Measurements from ENCODE around the gene NEK7.

The NEK7 gene

GRCh38 chr1:198117267-198117666 lies 39.5 kb upstream of the NEK7 start:
- Histone ChIP-seq H4K20me1 (ENCODE audit: low read depth, low read length) (no peaks in the 10 kb centered on the region), H2AFZ (ENCODE audit: low read depth, low read length, severe bottlenecking) (no peak overlapping the region), H3K79me2 (ENCODE audit: insufficient read depth, low read length) (no peaks in the 10 kb centered on the region), H3K9me2 (replicated peaks; ENCODE audit: insufficient read depth, low read length) (no peaks in the 10 kb centered on the region), H3K27me3 (ENCODE audit: low read length) (no peaks in the 10 kb centered on the region), H3K36me3 (ENCODE audit: low read length) (no peaks in the 10 kb centered on the region), H3K4me2 (ENCODE audit: low read depth, low read length, poor library complexity, severe bottlenecking) (no peak overlapping the region), H3K9me3 (ENCODE audit: insufficient read depth, low read length) (no peaks in the 10 kb centered on the region), H3K9ac (ENCODE audit: low read length) (no peak overlapping the region), H3K27ac (ENCODE audit: low read depth, low read length) (no peak overlapping the region), H3F3A (ENCODE audit: insufficient read depth) (no peaks in the 10 kb centered on the region), H3K4me3 (ENCODE audit: insufficient read depth, low read length, poor library complexity, severe bottlenecking) (no peak overlapping the region)
- no peak for TF ChIP-seq EZH2phosphoT487 (conservative IDR thresholded peaks at IDR 0.05; ENCODE audit: low read length)
- TF ChIP-seq, protein P1, sequence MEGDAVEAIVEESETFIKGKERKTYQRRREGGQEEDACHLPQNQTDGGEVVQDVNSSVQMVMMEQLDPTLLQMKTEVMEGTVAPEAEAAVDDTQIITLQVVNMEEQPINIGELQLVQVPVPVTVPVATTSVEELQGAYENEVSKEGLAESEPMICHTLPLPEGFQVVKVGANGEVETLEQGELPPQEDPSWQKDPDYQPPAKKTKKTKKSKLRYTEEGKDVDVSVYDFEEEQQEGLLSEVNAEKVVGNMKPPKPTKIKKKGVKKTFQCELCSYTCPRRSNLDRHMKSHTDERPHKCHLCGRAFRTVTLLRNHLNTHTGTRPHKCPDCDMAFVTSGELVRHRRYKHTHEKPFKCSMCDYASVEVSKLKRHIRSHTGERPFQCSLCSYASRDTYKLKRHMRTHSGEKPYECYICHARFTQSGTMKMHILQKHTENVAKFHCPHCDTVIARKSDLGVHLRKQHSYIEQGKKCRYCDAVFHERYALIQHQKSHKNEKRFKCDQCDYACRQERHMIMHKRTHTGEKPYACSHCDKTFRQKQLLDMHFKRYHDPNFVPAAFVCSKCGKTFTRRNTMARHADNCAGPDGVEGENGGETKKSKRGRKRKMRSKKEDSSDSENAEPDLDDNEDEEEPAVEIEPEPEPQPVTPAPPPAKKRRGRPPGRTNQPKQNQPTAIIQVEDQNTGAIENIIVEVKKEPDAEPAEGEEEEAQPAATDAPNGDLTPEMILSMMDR (IDR thresholded peaks at IDR 0.05; ENCODE audit: insufficient read depth, low read length, poor library complexity, severe bottlenecking): no peak

DNA sequence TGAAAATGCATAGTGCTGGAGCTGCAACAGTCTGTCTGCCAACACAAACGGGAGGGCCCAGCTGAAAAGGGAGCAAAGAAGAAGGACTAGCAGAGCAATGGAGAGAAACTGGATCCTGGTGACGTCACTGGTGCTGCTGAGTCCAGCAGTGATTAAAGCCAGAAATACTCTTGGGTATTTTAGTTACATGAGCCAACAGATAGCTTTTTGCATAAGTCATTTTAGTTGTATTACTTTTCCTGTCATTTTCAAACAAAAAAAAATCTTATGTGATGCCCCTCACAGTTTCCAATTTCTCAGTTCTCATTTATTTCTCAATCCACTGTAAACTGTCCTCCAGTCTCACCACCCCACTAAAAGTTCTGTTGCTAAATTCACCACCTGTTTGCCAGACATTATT lies 38.7 kb upstream of the NEK7 start:
- Histone ChIP-seq H3K27ac (ENCODE audit: low read depth, low read length) (no peak overlapping the region), H3K9ac (ENCODE audit: low read length) (no peak overlapping the region), H2AFZ (ENCODE audit: low read depth, low read length, severe bottlenecking) (no peak overlapping the region), H4K20me1 (ENCODE audit: low read depth, low read length) (no peaks in the 10 kb centered on the region), H3K79me2 (ENCODE audit: insufficient read depth, low read length) (no peaks in the 10 kb centered on the region), H3K27me3 (ENCODE audit: low read length) (no peaks in the 10 kb centered on the region), H3K4me3 (ENCODE audit: insufficient read depth, low read length, poor library complexity, severe bottlenecking) (no peak overlapping the region), H3K4me2 (ENCODE audit: low read depth, low read length, poor library complexity, severe bottlenecking) (no peak overlapping the region), H3K9me2 (replicated peaks; ENCODE audit: insufficient read depth, low read length) (no peaks in the 10 kb centered on the region), H3K9me3 (ENCODE audit: insufficient read depth, low read length) (no peaks in the 10 kb centered on the region), H3F3A (ENCODE audit: insufficient read depth) (no peaks in the 10 kb centered on the region), H3K36me3 (ENCODE audit: low read length) (no peaks in the 10 kb centered on the region)
- TF ChIP-seq, protein P1 (IDR thresholded peaks at IDR 0.05; ENCODE audit: insufficient read depth, low read length, poor library complexity, severe bottlenecking): no peak
- no peak for TF ChIP-seq EZH2phosphoT487 (conservative IDR thresholded peaks at IDR 0.05; ENCODE audit: low read length)

DNA sequence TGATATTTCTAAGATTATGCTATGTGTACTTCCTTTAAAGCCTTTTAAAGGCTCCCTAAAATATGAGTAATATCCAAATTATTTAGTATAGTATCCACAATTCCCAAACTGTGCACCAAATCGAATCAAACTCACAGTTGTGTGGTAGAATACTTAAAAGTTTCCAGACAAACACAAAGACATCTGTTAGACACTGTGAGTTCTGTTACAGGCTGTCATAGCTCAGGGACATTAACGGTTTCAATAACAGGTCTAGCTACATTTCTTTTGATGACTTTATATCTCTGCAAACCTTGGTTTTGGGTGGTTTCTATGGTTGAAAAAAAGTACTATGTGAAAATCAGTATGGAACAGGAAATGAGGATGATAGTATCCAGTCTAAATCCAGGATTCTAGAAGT lies 36.9 kb upstream of the NEK7 start:
- no peaks in the 10 kb centered on the region for H3K27me3 ChIP-seq (ENCODE audit: low read length)
- H3K4me2 ChIP-seq (ENCODE audit: low read depth, low read length, poor library complexity, severe bottlenecking): no peak overlapping the region
- H3K36me3 ChIP-seq (ENCODE audit: low read length): no peaks in the 10 kb centered on the region
- H3K9me3 ChIP-seq (ENCODE audit: insufficient read depth, low read length): no peaks in the 10 kb centered on the region
- no peak for TF ChIP-seq EZH2phosphoT487 (conservative IDR thresholded peaks at IDR 0.05; ENCODE audit: low read length)
- TF ChIP-seq, protein P1 (IDR thresholded peaks at IDR 0.05; ENCODE audit: insufficient read depth, low read length, poor library complexity, severe bottlenecking): no peak
- H3K9me2 ChIP-seq (replicated peaks; ENCODE audit: insufficient read depth, low read length): no peaks in the 10 kb centered on the region
- no peak overlapping the region for H3K4me3 ChIP-seq (ENCODE audit: insufficient read depth, low read length, poor library complexity, severe bottlenecking)
- H3K27ac ChIP-seq (ENCODE audit: low read depth, low read length): no peak overlapping the region
- no peaks in the 10 kb centered on the region for H3F3A ChIP-seq (ENCODE audit: insufficient read depth)
- H3K79me2 ChIP-seq (ENCODE audit: insufficient read depth, low read length): no peaks in the 10 kb centered on the region
- H2AFZ ChIP-seq (ENCODE audit: low read depth, low read length, severe bottlenecking): no peak overlapping the region
- no peak overlapping the region for H3K9ac ChIP-seq (ENCODE audit: low read length)
- no peaks in the 10 kb centered on the region for H4K20me1 ChIP-seq (ENCODE audit: low read depth, low read length)
